WTC11 (cell line): ENCODE measurements around the gene NEO1. TPM values are rescaled to one million over a fixed set of nuclear protein-coding genes. Genes with fewer than 3 reads are reported as not detected.
"Not testable (repeated sequence)": the region's sequence is repeated elsewhere in the genome, so short reads cannot be mapped to it uniquely, and the experiment has no call there.

Experiments used
- ATAC-seq: fragments of 200-7000 bp; cut with Tn5 transposase; 2 replicates; pipeline ENCODE4 v1.10.0; 2021; ENCODE audit warnings: mild to moderate bottlenecking, moderate library complexity
- CTCF ChIA-PET: fragments of 300-600 bp; sonication (Branson Sonifier 250); formaldehyde crosslinking; loops from one replicate; lab custom pipeline; 2021; ENCODE audit warnings: antibody characterized with exemption; lab: Charles Lee
- POLR2A ChIA-PET: fragments of 350-600 bp; sonication (Branson Sonifier 250); formaldehyde crosslinking; loops from one replicate; lab custom pipeline; 2021; ENCODE audit warnings: antibody characterized with exemption; lab: Charles Lee
- DNase-seq: peaks from one replicate; pipeline ENCODE4 v3.0.0; 2021; ENCODE audit warnings: low spot score
- H3K27ac Mint-ChIP-seq: 2 replicates; pipeline ENCODE4 v1.8.0; 2021; ENCODE audit warnings: mixed read lengths
- H3K27me3 Mint-ChIP-seq: 2 replicates; pipeline ENCODE4 v1.8.0; 2021; ENCODE audit warnings: low read depth, mild to moderate bottlenecking, moderate library complexity, mixed read lengths
- H3K36me3 Mint-ChIP-seq: 2 replicates; pipeline ENCODE4 v1.8.0; 2021; ENCODE audit warnings: mixed read lengths
- H3K4me1 Mint-ChIP-seq: 2 replicates; pipeline ENCODE4 v1.8.0; 2022; ENCODE audit warnings: mixed read lengths
- H3K4me3 Mint-ChIP-seq: 2 replicates; pipeline ENCODE4 v1.8.0; 2021; ENCODE audit warnings: mild to moderate bottlenecking, moderate library complexity, mixed read lengths
- H3K9me3 Mint-ChIP-seq: 2 replicates; pipeline ENCODE4 v1.8.0; 2021; ENCODE audit warnings: mixed read lengths
- ATF2 ChIP-seq: sonication (generic); formaldehyde crosslinking; IDR thresholded peaks from 2 replicates; pipeline ENCODE4 v1.8.1; 2022; ENCODE audit warnings: low read depth, missing genetic modification reagents, borderline replicate concordance
- CREB1 ChIP-seq: sonication (generic); formaldehyde crosslinking; IDR thresholded peaks from 2 replicates; pipeline ENCODE4 v1.8.0; 2023; ENCODE audit warnings: mild to moderate bottlenecking, missing genetic modification reagents
- FOXK1 ChIP-seq: sonication (generic); formaldehyde crosslinking; IDR thresholded peaks from 2 replicates; pipeline ENCODE4 v1.8.0; 2022; ENCODE audit warnings: mild to moderate bottlenecking, moderate library complexity, missing genetic modification reagents
- GTF2I ChIP-seq: fragments of 250-450 bp; sonication (Bioruptor Pico); conservative IDR thresholded peaks from 2 replicates; pipeline ENCODE4 v1.4.0; 2021; ENCODE audit warnings: mild to moderate bottlenecking
- IRF2 ChIP-seq: sonication (generic); formaldehyde crosslinking; IDR thresholded peaks from 2 replicates; pipeline ENCODE4 v1.8.0; 2022; ENCODE audit warnings: low read depth, missing genetic modification reagents, borderline replicate concordance
- KAT7 ChIP-seq: sonication (generic); formaldehyde crosslinking; IDR thresholded peaks from 2 replicates; pipeline ENCODE4 v1.8.1; 2023; ENCODE audit warnings: missing genetic modification reagents, mild to moderate bottlenecking, borderline replicate concordance
- MXD4 ChIP-seq: fragments of 250-450 bp; sonication (Bioruptor Pico); IDR thresholded peaks from 2 replicates; pipeline ENCODE4 v1.8.0; 2021; ENCODE audit warnings: mild to moderate bottlenecking, moderate library complexity, borderline replicate concordance
- NFYB ChIP-seq: sonication (generic); formaldehyde crosslinking; conservative IDR thresholded peaks from 2 replicates; pipeline ENCODE4 v1.8.0; 2022; ENCODE audit warnings: low read depth, missing genetic modification reagents
- PRRX2 ChIP-seq: fragments of 250-450 bp; sonication (Bioruptor Pico); IDR thresholded peaks from 2 replicates; pipeline ENCODE4 v1.8.0; 2021; ENCODE audit warnings: mild to moderate bottlenecking
- ZMAT4 ChIP-seq: fragments of 250-450 bp; sonication (Bioruptor Pico); IDR thresholded peaks from 2 replicates; pipeline ENCODE4 v1.9.0; 2021; ENCODE audit warnings: mild to moderate bottlenecking
- ZNF138 ChIP-seq: sonication (generic); formaldehyde crosslinking; conservative IDR thresholded peaks from 2 replicates; pipeline ENCODE4 v1.8.1; 2022; ENCODE audit warnings: mild to moderate bottlenecking, moderate library complexity, missing genetic modification reagents
- ZNF219 ChIP-seq: sonication (generic); formaldehyde crosslinking; IDR thresholded peaks from 2 replicates; pipeline ENCODE4 v1.8.0; 2023; ENCODE audit warnings: missing genetic modification reagents, mild to moderate bottlenecking, borderline replicate concordance
- ZNF232 ChIP-seq: sonication (generic); formaldehyde crosslinking; IDR thresholded peaks from 2 replicates; pipeline ENCODE4 v1.8.0; 2022; ENCODE audit warnings: mild to moderate bottlenecking, missing genetic modification reagents
- ZNF281 ChIP-seq: sonication (generic); formaldehyde crosslinking; IDR thresholded peaks from 2 replicates; pipeline ENCODE4 v1.8.0; 2023; ENCODE audit warnings: mild to moderate bottlenecking, missing genetic modification reagents
- ZNF423 ChIP-seq: fragments of 250-450 bp; sonication (Bioruptor Pico); IDR thresholded peaks from 2 replicates; pipeline ENCODE4 v2.1.2; 2022; ENCODE audit warnings: mild to moderate bottlenecking, moderate library complexity
- ZNF512 ChIP-seq: sonication (generic); formaldehyde crosslinking; IDR thresholded peaks from 2 replicates; pipeline ENCODE4 v1.8.1; 2022; ENCODE audit warnings: missing genetic modification reagents, borderline replicate concordance
- total RNA-seq: library from RNA; stranded (reverse); gene quantifications from 3 replicates; pipeline ENCODE4 v1.2.3, GENCODE V29; 2021
- TF ChIP-seq, protein P1 (sequence below): sonication (generic); formaldehyde crosslinking; IDR thresholded peaks from 2 replicates; pipeline ENCODE4 v1.8.0; 2022; ENCODE audit warnings: mild to moderate bottlenecking, missing genetic modification reagents
- TF ChIP-seq, protein P2 (sequence below): sonication (generic); formaldehyde crosslinking; conservative IDR thresholded peaks from 2 replicates; pipeline ENCODE4 v1.8.1; 2022; ENCODE audit warnings: mild to moderate bottlenecking, missing genetic modification reagents
- TF ChIP-seq, protein P3 (sequence below): fragments of 200-600 bp; IDR thresholded peaks from 2 replicates; pipeline ENCODE4 v1.8.0; 2022; ENCODE audit warnings: antibody characterized with exemption

Gene NEO1
- total RNA-seq, 1 experiment from 2014 or later, result 37.1 TPM

DNA sequence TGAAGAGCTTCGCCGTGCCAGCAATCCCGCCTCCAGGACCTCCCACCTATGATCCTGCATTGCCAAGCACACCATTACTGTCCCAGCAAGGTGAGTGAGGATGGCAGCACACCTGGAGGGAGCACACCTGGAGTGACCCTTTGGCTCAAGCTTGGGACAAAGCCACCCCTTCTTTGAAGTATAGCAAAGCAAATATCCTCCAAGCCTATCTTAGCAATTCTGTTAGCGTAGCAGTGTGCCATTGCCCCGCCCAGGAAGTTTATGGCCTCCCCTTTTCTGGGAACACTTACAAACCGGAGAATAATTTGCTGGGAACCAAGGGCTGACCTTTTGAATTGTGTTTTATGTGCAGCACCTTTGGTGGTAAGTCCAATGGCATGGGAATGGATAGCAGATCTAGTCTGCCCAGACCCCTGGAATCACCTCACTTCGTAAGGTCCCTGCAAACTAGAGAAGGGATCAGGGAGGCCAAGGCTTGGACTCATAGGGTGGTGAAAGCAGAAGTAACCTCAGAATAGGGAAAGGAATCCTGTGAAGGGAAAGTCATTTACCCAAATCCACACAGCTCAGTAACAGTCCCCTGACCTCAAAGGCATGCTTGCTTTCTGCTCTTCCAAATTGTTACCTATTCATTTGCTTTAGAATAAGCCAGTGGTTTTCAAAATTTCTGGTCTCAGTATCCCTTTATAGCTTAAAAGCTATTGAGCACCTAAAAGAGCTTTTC, 246.4 kb downstream of the NEO1 start:
- Mint-ChIP-seq H3K9me3 (no peaks in the 10 kb centered on the region), H3K4me1 (no peaks in the 10 kb centered on the region), H3K27me3 (no peaks in the 10 kb centered on the region), H3K36me3 (peaks cover 31% of the 10 kb centered on the region), H3K4me3 (no peak overlapping the region), H3K27ac (no peak overlapping the region)
- CTCF ChIA-PET, result interaction anchor here (0.6 to 1.7 kb wide), 2 partner anchors 25 to 413 kb away, joined by 3 to 6 read pairs; no protein-coding TSS in a partner anchor
- TF ChIP-seq ZNF281 (CRISPR knock-in tag) (no peak), MXD4 (CRISPR knock-in tag) (no peak), NFYB (CRISPR knock-in tag) (no peak), CREB1 (no peak), ZMAT4 (CRISPR knock-in tag) (no peak), IRF2 (no peak), ZNF138 (CRISPR knock-in tag) (no peak), ZNF512 (CRISPR knock-in tag) (no peak), ZNF219 (CRISPR knock-in tag) (no peak), ZNF423 (CRISPR knock-in tag) (no peak), ATF2 (CRISPR knock-in tag) (no peak), KAT7 (CRISPR knock-in tag) (no peak), GTF2I (no peak), PRRX2 (CRISPR knock-in tag) (no peak), ZNF232 (CRISPR knock-in tag) (no peak), FOXK1 (no peak)
- TF ChIP-seq, protein P1, sequence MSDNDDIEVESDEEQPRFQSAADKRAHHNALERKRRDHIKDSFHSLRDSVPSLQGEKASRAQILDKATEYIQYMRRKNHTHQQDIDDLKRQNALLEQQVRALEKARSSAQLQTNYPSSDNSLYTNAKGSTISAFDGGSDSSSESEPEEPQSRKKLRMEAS (CRISPR knock-in tag), result no peak
- TF ChIP-seq, protein P2, sequence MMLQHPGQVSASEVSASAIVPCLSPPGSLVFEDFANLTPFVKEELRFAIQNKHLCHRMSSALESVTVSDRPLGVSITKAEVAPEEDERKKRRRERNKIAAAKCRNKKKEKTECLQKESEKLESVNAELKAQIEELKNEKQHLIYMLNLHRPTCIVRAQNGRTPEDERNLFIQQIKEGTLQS (CRISPR knock-in tag), result no peak
- TF ChIP-seq, protein P3, sequence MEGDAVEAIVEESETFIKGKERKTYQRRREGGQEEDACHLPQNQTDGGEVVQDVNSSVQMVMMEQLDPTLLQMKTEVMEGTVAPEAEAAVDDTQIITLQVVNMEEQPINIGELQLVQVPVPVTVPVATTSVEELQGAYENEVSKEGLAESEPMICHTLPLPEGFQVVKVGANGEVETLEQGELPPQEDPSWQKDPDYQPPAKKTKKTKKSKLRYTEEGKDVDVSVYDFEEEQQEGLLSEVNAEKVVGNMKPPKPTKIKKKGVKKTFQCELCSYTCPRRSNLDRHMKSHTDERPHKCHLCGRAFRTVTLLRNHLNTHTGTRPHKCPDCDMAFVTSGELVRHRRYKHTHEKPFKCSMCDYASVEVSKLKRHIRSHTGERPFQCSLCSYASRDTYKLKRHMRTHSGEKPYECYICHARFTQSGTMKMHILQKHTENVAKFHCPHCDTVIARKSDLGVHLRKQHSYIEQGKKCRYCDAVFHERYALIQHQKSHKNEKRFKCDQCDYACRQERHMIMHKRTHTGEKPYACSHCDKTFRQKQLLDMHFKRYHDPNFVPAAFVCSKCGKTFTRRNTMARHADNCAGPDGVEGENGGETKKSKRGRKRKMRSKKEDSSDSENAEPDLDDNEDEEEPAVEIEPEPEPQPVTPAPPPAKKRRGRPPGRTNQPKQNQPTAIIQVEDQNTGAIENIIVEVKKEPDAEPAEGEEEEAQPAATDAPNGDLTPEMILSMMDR, result no peak
- ATAC-seq, result no peak
- no peak for DNase-seq
- POLR2A ChIA-PET, result no interaction called here

DNA sequence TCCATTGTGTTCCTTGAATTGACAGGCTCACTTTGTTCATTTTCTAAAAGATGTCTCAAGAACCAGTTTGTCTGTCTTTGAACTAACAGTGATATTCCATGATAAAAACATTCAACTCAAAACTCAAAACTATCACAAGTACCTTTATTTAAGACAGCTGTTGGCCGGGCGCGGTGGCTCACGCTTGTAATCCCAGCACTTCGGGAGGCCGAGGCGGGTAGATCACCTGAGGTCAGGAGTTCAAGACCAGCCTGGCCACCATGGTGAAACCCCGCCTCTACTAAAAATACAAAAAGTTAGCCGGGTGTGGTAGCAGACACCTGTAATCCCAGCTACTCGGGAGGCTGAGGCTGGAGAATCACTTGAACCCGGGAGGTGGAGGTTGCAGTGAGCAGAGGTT, 248.0 kb downstream of the NEO1 start:
- H3K9me3 Mint-ChIP-seq, DNase-seq, H3K4me1 Mint-ChIP-seq, H3K27me3 Mint-ChIP-seq, H3K4me3 Mint-ChIP-seq, H3K27ac Mint-ChIP-seq, POLR2A ChIA-PET, ATAC-seq: not testable (repeated sequence)
- H3K36me3 Mint-ChIP-seq, result peaks cover 28% of the 10 kb centered on the region
- CTCF ChIA-PET, result interaction anchor here (1.4 kb wide), 1 partner anchor 19 kb away, joined by 3 read pairs; no protein-coding TSS in a partner anchor
